HL-60 (cell line): ENCODE data around the gene NFE2L2.

Source experiments
- POLR2AphosphoS5 ChIP-seq: IDR thresholded peaks from 2 replicates; pipeline ENCODE4 v1.6.1; 2012; ENCODE audit warnings: low read depth
- SPI1 ChIP-seq: IDR thresholded peaks from 2 replicates; pipeline ENCODE4 v1.6.1; 2012; ENCODE audit warnings: low read depth, mild to moderate bottlenecking, borderline replicate concordance
- TF ChIP-seq, protein P1 (sequence below): IDR thresholded peaks from one replicate; pipeline ENCODE4 v1.5.1; 2011; ENCODE audit warnings: low read length, control low read depth, inconsistent platforms; ENCODE audit not compliant: insufficient read depth

DNA sequence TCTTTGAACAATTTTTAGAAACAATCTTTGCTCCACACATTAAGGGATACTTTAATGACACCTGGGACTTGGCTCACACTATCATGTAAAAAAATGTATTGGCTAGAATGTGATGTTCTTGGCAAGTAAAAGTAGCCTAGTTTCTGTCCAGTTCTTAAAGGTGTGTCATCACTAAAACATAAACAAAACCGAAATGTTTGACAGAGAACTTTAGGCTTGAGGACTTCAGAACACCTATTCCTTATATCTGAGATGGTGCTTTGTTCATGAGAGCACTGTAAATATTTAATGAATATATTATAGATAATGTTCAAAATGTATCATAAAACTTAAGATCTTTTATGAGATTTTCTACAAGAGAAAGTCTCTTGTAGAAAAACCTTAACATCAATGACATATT lies 71.7 kb downstream of the NFE2L2 start:
- TF ChIP-seq, protein P1, sequence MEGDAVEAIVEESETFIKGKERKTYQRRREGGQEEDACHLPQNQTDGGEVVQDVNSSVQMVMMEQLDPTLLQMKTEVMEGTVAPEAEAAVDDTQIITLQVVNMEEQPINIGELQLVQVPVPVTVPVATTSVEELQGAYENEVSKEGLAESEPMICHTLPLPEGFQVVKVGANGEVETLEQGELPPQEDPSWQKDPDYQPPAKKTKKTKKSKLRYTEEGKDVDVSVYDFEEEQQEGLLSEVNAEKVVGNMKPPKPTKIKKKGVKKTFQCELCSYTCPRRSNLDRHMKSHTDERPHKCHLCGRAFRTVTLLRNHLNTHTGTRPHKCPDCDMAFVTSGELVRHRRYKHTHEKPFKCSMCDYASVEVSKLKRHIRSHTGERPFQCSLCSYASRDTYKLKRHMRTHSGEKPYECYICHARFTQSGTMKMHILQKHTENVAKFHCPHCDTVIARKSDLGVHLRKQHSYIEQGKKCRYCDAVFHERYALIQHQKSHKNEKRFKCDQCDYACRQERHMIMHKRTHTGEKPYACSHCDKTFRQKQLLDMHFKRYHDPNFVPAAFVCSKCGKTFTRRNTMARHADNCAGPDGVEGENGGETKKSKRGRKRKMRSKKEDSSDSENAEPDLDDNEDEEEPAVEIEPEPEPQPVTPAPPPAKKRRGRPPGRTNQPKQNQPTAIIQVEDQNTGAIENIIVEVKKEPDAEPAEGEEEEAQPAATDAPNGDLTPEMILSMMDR, result no peak
- TF ChIP-seq POLR2AphosphoS5, result no peak
- TF ChIP-seq SPI1, result no peak
